GM04504 (cell line): ENCODE measurements around the gene GBP2.
"Not testable (repeated sequence)": the region's sequence is repeated elsewhere in the genome, so short reads cannot be mapped to it uniquely, and the experiment has no call there.

ENCODE experiments used
- DNase-seq: peaks from one replicate; pipeline ENCODE4 v3.0.0-alpha.2; 2012; ENCODE audit warnings: low read depth

The GBP2 gene

GRCh38 chr1:89126602-89127565 lies 970 bp upstream of the GBP2 start:
- not testable (repeated sequence) for DNase-seq

- no peak for DNase-seq
Observed at GRCh38 chr1:89125240-89125912, 538 bp downstream of the GBP2 start.

- DNase-seq = no peak
Observed at GRCh38 chr1:89121641-89122040, 4.3 kb downstream of the GBP2 start.

- no peak for DNase-seq
Observed at GRCh38 chr1:89114662-89115061, 11.3 kb downstream of the GBP2 start.

- DNase-seq = no peak
Observed at GRCh38 chr1:89112871-89113613, 12.9 kb downstream of the GBP2 start.

- DNase-seq = no peak
Observed at GRCh38 chr1:89104687-89105086, 21.2 kb downstream of the GBP2 start.

- DNase-seq = no peak
Observed at GRCh38 chr1:89104147-89104546, 21.8 kb downstream of the GBP2 start.

- no peak for DNase-seq
Observed at GRCh38 chr1:89102021-89102420, 23.9 kb downstream of the GBP2 start.

- no peak for DNase-seq
Observed at GRCh38 chr1:89100412-89100811, 25.5 kb downstream of the GBP2 start.

GRCh38 chr1:89098857-89099256 lies 27.1 kb downstream of the GBP2 start:
- DNase-seq = no peak

GRCh38 chr1:89095737-89096136 lies 30.2 kb downstream of the GBP2 start:
- DNase-seq = no peak

GRCh38 chr1:89089962-89090361 lies 36.0 kb downstream of the GBP2 start:
- DNase-seq = no peak

GRCh38 chr1:89088572-89088971 lies 37.3 kb downstream of the GBP2 start:
- DNase-seq = no peak

GRCh38 chr1:89087241-89087640 lies 38.7 kb downstream of the GBP2 start:
- DNase-seq = no peak

- no peak for DNase-seq
Observed at GRCh38 chr1:89085781-89086180, 40.1 kb downstream of the GBP2 start.

- DNase-seq = no peak
Observed at GRCh38 chr1:89081005-89081404, 44.9 kb downstream of the GBP2 start.

GRCh38 chr1:89080068-89080467 lies 45.8 kb downstream of the GBP2 start:
- DNase-seq = not testable (repeated sequence)

- DNase-seq = not testable (repeated sequence)
Observed at GRCh38 chr1:89072466-89073065, 53.3 kb downstream of the GBP2 start.

- no peak for DNase-seq
Observed at GRCh38 chr1:89070509-89070908, 55.4 kb downstream of the GBP2 start.

GRCh38 chr1:89069951-89070350 lies 56.0 kb downstream of the GBP2 start:
- DNase-seq = no peak

- peak; percentile 71 for DNase-seq
Observed at GRCh38 chr1:89068291-89068690, 57.6 kb downstream of the GBP2 start.
